Breast epithelium (tissue), 4 donors: ENCODE results near the gene TMEM19. TPM values are rescaled to one million over a fixed set of nuclear protein-coding genes. Genes with fewer than 3 reads are reported as not detected.

Experiments used
- DNase-seq, 2 donors: peaks; one replicate each; pipeline ENCODE4 v3.0.0-alpha.2; 2019; ENCODE audit warnings: low spot score in 2 of 2
- H3K27ac ChIP-seq, 2 donors: fragments of 200-600 bp; sonication (generic) in 1 of 2; one replicate each; pipeline ENCODE4 v1.5.1; 2016 to 2019; ENCODE audit warnings: mild to moderate bottlenecking in 1 of 2
- H3K27me3 ChIP-seq, 2 donors: fragments of 200-600 bp; sonication (generic) in 1 of 2; one replicate each; pipeline versions ENCODE4 v1.5.1 to v1.6.0; 2017 to 2019; ENCODE audit warnings: control low read depth in 1 of 2, mild to moderate bottlenecking in 1 of 2
- H3K36me3 ChIP-seq: fragments of 200-600 bp; one replicate; pipeline ENCODE4 v1.5.1; 2019
- H3K4me1 ChIP-seq, 2 donors: fragments of 200-600 bp; sonication (generic); one replicate each; pipeline ENCODE4 v1.5.1; 2016 to 2019; ENCODE audit warnings: control low read depth in 1 of 2
- H3K4me3 ChIP-seq, 3 donors: fragments of 200-600 bp; sonication (generic); 1 replicate in 2 of 3; 2 replicates in 1 of 3; pipeline ENCODE4 v1.5.1; 2016 to 2019; ENCODE audit warnings: mild to moderate bottlenecking in 3 of 3, moderate library complexity in 2 of 3
- H3K9me3 ChIP-seq, 2 donors: fragments of 200-600 bp; sonication (generic) in 1 of 2; one replicate each; pipeline ENCODE4 v1.5.1; 2016 to 2019; ENCODE audit warnings: control low read depth in 1 of 2
- CTCF ChIP-seq, 3 donors: fragments of 450-650 bp; IDR thresholded peaks; one replicate each; pipeline ENCODE4 v1.5.1; 2016 to 2017; ENCODE audit warnings: antibody characterized with exemption in 3 of 3, mild to moderate bottlenecking in 3 of 3, moderate library complexity in 3 of 3
- POLR2A ChIP-seq: fragments of 450-650 bp; IDR thresholded peaks from one replicate; pipeline ENCODE4 v1.6.1; 2016; ENCODE audit warnings: antibody characterized with exemption, mild to moderate bottlenecking, moderate library complexity
- POLR2AphosphoS5 ChIP-seq, 3 donors: sonication (generic); formaldehyde crosslinking; IDR thresholded peaks; one replicate each; pipeline ENCODE4 v1.6.1; 2017; ENCODE audit warnings: antibody characterized with exemption in 3 of 3
- intact Hi-C: fragments of 100-400 bp; cut with DNase I; formaldehyde crosslinking; loops from one replicate; pipeline ENCODE4 v1.15.1; 2023; ENCODE audit warnings: low total_unique reads
- total RNA-seq, 3 donors: library from RNA; depleted of rRNA; stranded (reverse); fragments of >200 nt; gene quantifications; one replicate each; pipeline ENCODE4 v1.1.0, GENCODE V29; 2016

TMEM19 gene
- total RNA-seq, 3 donors from 2014 or later, result 13.0 to 29.0 (median 13.4) TPM

GRCh38 chr12:71703206-71703605 is 17.3 kb downstream of the TMEM19 start:
- Histone ChIP-seq H3K27me3 (no peaks in the 10 kb centered on the region), H3K36me3 (no peaks in the 10 kb centered on the region), H3K4me1 (no peaks in the 10 kb centered on the region), H3K9me3 (no peaks in the 10 kb centered on the region), H3K27ac (no peak overlapping the region), H3K4me3 (no peak overlapping the region)
- DNase-seq, result no peak
- TF ChIP-seq CTCF (IDR thresholded peaks at IDR 0.05) (no peak), POLR2AphosphoS5 (IDR thresholded peaks at IDR 0.05) (no peak), POLR2A (no peak)
- intact Hi-C loops, result no loop called here

GRCh38 chr12:71704920-71705319 is 19.0 kb downstream of the TMEM19 start:
- intact Hi-C loops, result no loop called here
- Histone ChIP-seq H3K27me3 (no peaks in the 10 kb centered on the region), H3K4me3 (no peak overlapping the region), H3K9me3 (no peaks in the 10 kb centered on the region), H3K36me3 (no peaks in the 10 kb centered on the region), H3K27ac (no peak overlapping the region), H3K4me1 (no peaks in the 10 kb centered on the region)
- TF ChIP-seq CTCF (IDR thresholded peaks at IDR 0.05), result no peak
- no peak for TF ChIP-seq POLR2AphosphoS5 (IDR thresholded peaks at IDR 0.05)
- no peak for TF ChIP-seq POLR2A
- DNase-seq, result no peak

- no peak overlapping the region for H3K4me3 ChIP-seq
- H3K9me3 ChIP-seq, result peaks cover 0 to 3% of the 10 kb centered on the region in 2 donors
- H3K27me3 ChIP-seq, result no peaks in the 10 kb centered on the region
- no peak overlapping the region for H3K27ac ChIP-seq
- DNase-seq, result no peak
- intact Hi-C loops, result no loop called here
- no peaks in the 10 kb centered on the region for H3K36me3 ChIP-seq
- H3K4me1 ChIP-seq, result no peaks in the 10 kb centered on the region
- TF ChIP-seq POLR2A (no peak), POLR2AphosphoS5 (IDR thresholded peaks at IDR 0.05) (no peak), CTCF (IDR thresholded peaks at IDR 0.05) (no peak)
Measured at GRCh38 chr12:71708658-71709057, 22.8 kb downstream of the TMEM19 start.

GRCh38 chr12:71710276-71711125 is 24.6 kb downstream of the TMEM19 start:
- H3K36me3 ChIP-seq, result no peaks in the 10 kb centered on the region
- no peaks in the 10 kb centered on the region for H3K4me1 ChIP-seq
- no peaks in the 10 kb centered on the region for H3K27me3 ChIP-seq
- TF ChIP-seq CTCF (IDR thresholded peaks at IDR 0.05) (no peak), POLR2A (no peak), POLR2AphosphoS5 (IDR thresholded peaks at IDR 0.05) (no peak)
- DNase-seq, result no peak
- peaks cover 0 to 6% of the 10 kb centered on the region in 2 donors for H3K9me3 ChIP-seq
- H3K27ac ChIP-seq, result no peak overlapping the region
- intact Hi-C loops, result no loop called here
- H3K4me3 ChIP-seq, result no peak overlapping the region

- Histone ChIP-seq H3K36me3 (no peaks in the 10 kb centered on the region), H3K4me3 (no peak overlapping the region), H3K9me3 (peaks cover 0 to 7% of the 10 kb centered on the region in 2 donors), H3K27me3 (no peaks in the 10 kb centered on the region), H3K27ac (no peak overlapping the region), H3K4me1 (no peaks in the 10 kb centered on the region)
- intact Hi-C loops, result no loop called here
- no peak for DNase-seq
- TF ChIP-seq CTCF (IDR thresholded peaks at IDR 0.05), result no peak
- no peak for TF ChIP-seq POLR2A
- no peak for TF ChIP-seq POLR2AphosphoS5 (IDR thresholded peaks at IDR 0.05)
Measured at GRCh38 chr12:71718611-71719010, 32.7 kb downstream of the TMEM19 start.
